Muscle layer of duodenum (tissue), 2 donors: ENCODE measurements around the gene OPRD1.

Experiments used
- H3K27ac ChIP-seq: one replicate; pipeline ENCODE4 v1.7.0; 2013; ENCODE audit warnings: mild to moderate bottlenecking, low read length
- H3K27me3 ChIP-seq: one replicate; pipeline ENCODE4 v1.7.0; 2013; ENCODE audit warnings: low read depth, mild to moderate bottlenecking, control low read depth, low read length
- H3K36me3 ChIP-seq, 2 donors: one replicate each; pipeline ENCODE4 v1.7.0; 2013; ENCODE audit warnings: low read length in 2 of 2, control low read depth in 1 of 2, mild to moderate bottlenecking in 1 of 2; ENCODE audit not compliant: insufficient read depth in 2 of 2, control insufficient read depth in 1 of 2
- H3K4me1 ChIP-seq, 2 donors: one replicate each; pipeline ENCODE4 v1.7.0; 2013; ENCODE audit warnings: low read length in 2 of 2, mild to moderate bottlenecking in 2 of 2, control low read depth in 1 of 2, moderate library complexity in 1 of 2; ENCODE audit not compliant: insufficient read depth in 2 of 2, control insufficient read depth in 1 of 2
- H3K4me3 ChIP-seq, 2 donors: one replicate each; pipeline ENCODE4 v1.7.0; 2013; ENCODE audit warnings: low read length in 2 of 2, low read depth in 1 of 2, mild to moderate bottlenecking in 1 of 2
- H3K9me3 ChIP-seq, 2 donors: one replicate each; pipeline ENCODE4 v1.7.0; 2013; ENCODE audit warnings: low read length in 2 of 2, control low read depth in 1 of 2, mild to moderate bottlenecking in 1 of 2; ENCODE audit not compliant: control insufficient read depth in 1 of 2
- donor health status: healthy.

Gene OPRD1

GRCh38 chr1:28917757-28918118 is 105.8 kb downstream of the OPRD1 start:
- no peaks in the 10 kb centered on the region for H3K9me3 ChIP-seq
- no peak overlapping the region for H3K27ac ChIP-seq
- H3K36me3 ChIP-seq = no peaks in the 10 kb centered on the region
- no peaks in the 10 kb centered on the region for H3K27me3 ChIP-seq
- peaks cover 0 to 15% of the 10 kb centered on the region in 2 donors for H3K4me1 ChIP-seq
- H3K4me3 ChIP-seq = no peak overlapping the region
